ENCODE results near the gene DUSP3. TPM values are rescaled to one million over a fixed set of nuclear protein-coding genes. Genes with fewer than 3 reads are reported as not detected.

The DUSP3 gene
- total and polyA plus RNA-seq, 2 of the 13 experiments (the other 11 are each of a cell fraction or from before 2014, with no cell fraction given) = 60.0 to 71.5 TPM

DNA sequence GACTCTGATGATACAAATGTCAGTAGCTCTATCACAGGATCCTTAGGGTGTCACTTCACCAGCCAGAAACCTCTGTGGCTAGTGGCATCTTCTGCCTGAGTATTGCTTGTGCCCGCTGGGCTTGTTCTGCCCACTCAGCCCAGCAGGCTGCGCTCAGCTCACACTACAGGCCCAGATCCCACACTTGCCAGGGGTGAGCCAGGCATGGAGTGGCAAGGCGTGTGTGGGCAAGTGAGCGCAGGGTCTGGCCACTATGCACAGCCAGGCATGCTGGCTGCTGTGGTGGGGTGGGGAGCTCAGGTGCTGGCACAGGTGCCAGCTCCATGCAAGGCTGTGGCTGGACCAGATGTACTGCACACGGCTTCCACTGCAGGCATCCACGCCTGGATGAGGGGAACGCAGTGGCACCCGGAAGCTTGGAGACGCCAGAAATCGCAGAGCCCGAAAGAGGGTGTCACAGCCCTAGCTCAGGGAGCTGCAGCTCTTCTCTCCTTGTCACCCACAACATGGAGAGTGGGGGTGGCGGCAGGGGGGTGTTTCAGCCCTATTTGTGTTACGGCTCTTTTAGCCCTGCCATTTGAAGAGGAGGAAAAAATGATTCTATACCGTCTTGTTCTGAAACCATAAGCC is 11.6 kb upstream of the DUSP3 start (continued):
- TF ChIP-seq, protein P1, sequence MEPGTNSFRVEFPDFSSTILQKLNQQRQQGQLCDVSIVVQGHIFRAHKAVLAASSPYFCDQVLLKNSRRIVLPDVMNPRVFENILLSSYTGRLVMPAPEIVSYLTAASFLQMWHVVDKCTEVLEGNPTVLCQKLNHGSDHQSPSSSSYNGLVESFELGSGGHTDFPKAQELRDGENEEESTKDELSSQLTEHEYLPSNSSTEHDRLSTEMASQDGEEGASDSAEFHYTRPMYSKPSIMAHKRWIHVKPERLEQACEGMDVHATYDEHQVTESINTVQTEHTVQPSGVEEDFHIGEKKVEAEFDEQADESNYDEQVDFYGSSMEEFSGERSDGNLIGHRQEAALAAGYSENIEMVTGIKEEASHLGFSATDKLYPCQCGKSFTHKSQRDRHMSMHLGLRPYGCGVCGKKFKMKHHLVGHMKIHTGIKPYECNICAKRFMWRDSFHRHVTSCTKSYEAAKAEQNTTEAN (CRISPR knock-in tag; conservative IDR thresholded peaks at IDR 0.05) = no peak
- TF ChIP-seq SALL1 (CRISPR knock-in tag; IDR thresholded peaks at IDR 0.05) = 0 out of 2 replicates have a peak, but pooled peaks have one; percentile 20
- TF ChIP-seq HNRNPL (IDR thresholded peaks at IDR 0.05; ENCODE audit: low read depth, low read length) = peak; percentile 94
- peak; percentile 69 for TF ChIP-seq RAD21 (CRISPR knock-in tag; IDR thresholded peaks at IDR 0.05)
- TF ChIP-seq, protein P2, sequence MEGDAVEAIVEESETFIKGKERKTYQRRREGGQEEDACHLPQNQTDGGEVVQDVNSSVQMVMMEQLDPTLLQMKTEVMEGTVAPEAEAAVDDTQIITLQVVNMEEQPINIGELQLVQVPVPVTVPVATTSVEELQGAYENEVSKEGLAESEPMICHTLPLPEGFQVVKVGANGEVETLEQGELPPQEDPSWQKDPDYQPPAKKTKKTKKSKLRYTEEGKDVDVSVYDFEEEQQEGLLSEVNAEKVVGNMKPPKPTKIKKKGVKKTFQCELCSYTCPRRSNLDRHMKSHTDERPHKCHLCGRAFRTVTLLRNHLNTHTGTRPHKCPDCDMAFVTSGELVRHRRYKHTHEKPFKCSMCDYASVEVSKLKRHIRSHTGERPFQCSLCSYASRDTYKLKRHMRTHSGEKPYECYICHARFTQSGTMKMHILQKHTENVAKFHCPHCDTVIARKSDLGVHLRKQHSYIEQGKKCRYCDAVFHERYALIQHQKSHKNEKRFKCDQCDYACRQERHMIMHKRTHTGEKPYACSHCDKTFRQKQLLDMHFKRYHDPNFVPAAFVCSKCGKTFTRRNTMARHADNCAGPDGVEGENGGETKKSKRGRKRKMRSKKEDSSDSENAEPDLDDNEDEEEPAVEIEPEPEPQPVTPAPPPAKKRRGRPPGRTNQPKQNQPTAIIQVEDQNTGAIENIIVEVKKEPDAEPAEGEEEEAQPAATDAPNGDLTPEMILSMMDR (CRISPR knock-in tag; IDR thresholded peaks at IDR 0.05) = peak; percentile 91
- TF ChIP-seq, protein P3, sequence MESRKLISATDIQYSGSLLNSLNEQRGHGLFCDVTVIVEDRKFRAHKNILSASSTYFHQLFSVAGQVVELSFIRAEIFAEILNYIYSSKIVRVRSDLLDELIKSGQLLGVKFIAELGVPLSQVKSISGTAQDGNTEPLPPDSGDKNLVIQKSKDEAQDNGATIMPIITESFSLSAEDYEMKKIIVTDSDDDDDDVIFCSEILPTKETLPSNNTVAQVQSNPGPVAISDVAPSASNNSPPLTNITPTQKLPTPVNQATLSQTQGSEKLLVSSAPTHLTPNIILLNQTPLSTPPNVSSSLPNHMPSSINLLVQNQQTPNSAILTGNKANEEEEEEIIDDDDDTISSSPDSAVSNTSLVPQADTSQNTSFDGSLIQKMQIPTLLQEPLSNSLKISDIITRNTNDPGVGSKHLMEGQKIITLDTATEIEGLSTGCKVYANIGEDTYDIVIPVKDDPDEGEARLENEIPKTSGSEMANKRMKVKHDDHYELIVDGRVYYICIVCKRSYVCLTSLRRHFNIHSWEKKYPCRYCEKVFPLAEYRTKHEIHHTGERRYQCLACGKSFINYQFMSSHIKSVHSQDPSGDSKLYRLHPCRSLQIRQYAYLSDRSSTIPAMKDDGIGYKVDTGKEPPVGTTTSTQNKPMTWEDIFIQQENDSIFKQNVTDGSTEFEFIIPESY (CRISPR knock-in tag; IDR thresholded peaks at IDR 0.05) = peak; percentile 34; the same call in 1 of the 2 replicates
- peak; percentile 21; the same call in 1 of the 2 replicates for TF ChIP-seq KDM2A (CRISPR knock-in tag; IDR thresholded peaks at IDR 0.05; ENCODE audit: borderline replicate concordance, low read depth)
- TF ChIP-seq, protein P4, sequence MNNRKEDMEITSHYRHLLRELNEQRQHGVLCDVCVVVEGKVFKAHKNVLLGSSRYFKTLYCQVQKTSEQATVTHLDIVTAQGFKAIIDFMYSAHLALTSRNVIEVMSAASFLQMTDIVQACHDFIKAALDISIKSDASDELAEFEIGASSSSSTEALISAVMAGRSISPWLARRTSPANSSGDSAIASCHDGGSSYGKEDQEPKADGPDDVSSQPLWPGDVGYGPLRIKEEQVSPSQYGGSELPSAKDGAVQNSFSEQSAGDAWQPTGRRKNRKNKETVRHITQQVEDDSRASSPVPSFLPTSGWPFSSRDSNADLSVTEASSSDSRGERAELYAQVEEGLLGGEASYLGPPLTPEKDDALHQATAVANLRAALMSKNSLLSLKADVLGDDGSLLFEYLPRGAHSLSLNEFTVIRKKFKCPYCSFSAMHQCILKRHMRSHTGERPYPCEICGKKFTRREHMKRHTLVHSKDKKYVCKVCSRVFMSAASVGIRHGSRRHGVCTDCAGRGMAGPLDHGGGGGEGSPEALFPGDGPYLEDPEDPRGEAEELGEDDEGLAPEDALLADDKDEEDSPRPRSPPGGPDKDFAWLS (CRISPR knock-in tag; IDR thresholded peaks at IDR 0.05; ENCODE audit: borderline replicate concordance) = 0 out of 2 replicates have a peak, but pooled peaks have one; percentile 47
- TF ChIP-seq SMC3 (IDR thresholded peaks at IDR 0.05; ENCODE audit: low read length) = 0 out of 2 replicates have a peak, but pooled peaks have one; percentile 7
- 0 out of 2 replicates have a peak, but pooled peaks have one; percentile 19 for TF ChIP-seq ZNF562 (CRISPR knock-in tag; IDR thresholded peaks at IDR 0.05; ENCODE audit: borderline replicate concordance)
- TF ChIP-seq, protein P5, sequence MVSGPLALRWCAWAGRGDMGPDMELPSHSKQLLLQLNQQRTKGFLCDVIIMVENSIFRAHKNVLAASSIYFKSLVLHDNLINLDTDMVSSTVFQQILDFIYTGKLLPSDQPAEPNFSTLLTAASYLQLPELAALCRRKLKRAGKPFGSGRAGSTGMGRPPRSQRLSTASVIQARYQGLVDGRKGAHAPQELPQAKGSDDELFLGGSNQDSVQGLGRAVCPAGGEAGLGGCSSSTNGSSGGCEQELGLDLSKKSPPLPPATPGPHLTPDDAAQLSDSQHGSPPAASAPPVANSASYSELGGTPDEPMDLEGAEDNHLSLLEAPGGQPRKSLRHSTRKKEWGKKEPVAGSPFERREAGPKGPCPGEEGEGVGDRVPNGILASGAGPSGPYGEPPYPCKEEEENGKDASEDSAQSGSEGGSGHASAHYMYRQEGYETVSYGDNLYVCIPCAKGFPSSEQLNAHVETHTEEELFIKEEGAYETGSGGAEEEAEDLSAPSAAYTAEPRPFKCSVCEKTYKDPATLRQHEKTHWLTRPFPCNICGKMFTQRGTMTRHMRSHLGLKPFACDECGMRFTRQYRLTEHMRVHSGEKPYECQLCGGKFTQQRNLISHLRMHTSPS (CRISPR knock-in tag; IDR thresholded peaks at IDR 0.05; ENCODE audit: low read depth) = peak; percentile 72; the same call in 1 of the 2 replicates
- no peak for TF ChIP-seq AGO1 (IDR thresholded peaks at IDR 0.05; ENCODE audit: low read depth, low read length, poor library complexity, severe bottlenecking)
